Measurements from ENCODE around the gene ARMH2.
"Not testable (repeated sequence)": the region's sequence is repeated elsewhere in the genome, so short reads cannot be mapped to it uniquely, and the experiment has no call there.

ARMH2 gene

GRCh38 chr6:24818346-24818745, 19.6 kb upstream of the ARMH2 start:
- DNase-seq (ENCODE audit: low read depth in 3 of 3), result no peak

GRCh38 chr6:24809728-24810127, 11.0 kb upstream of the ARMH2 start:
- DNase-seq (ENCODE audit: low read depth in 3 of 3), result no peak

GRCh38 chr6:24807584-24807983, 8.9 kb upstream of the ARMH2 start:
- no peak for DNase-seq (ENCODE audit: low read depth in 3 of 3)

- DNase-seq (ENCODE audit: low read depth in 3 of 3), result no peak
Measured at GRCh38 chr6:24802271-24803059, 3.7 kb upstream of the ARMH2 start.

- DNase-seq (ENCODE audit: low read depth in 3 of 3), result no peak
Measured at GRCh38 chr6:24799541-24799915, 811 bp upstream of the ARMH2 start.

- no peak for DNase-seq (ENCODE audit: low read depth in 3 of 3)
Measured at GRCh38 chr6:24797596-24798216, 1.0 kb downstream of the ARMH2 start.

- DNase-seq (ENCODE audit: low read depth in 3 of 3), result peak in 1 of 3 experiments; percentile 13
Measured at GRCh38 chr6:24796616-24797290, 2.0 kb downstream of the ARMH2 start.

- DNase-seq (ENCODE audit: low read depth in 3 of 3), result no peak
Measured at GRCh38 chr6:24795106-24795505, 3.6 kb downstream of the ARMH2 start.

GRCh38 chr6:24788031-24788665, 10.6 kb downstream of the ARMH2 start:
- DNase-seq (ENCODE audit: low read depth in 3 of 3), result no peak

- no peak for DNase-seq (ENCODE audit: low read depth in 3 of 3)
Measured at GRCh38 chr6:24780206-24780605, 18.5 kb downstream of the ARMH2 start.

- no peak for DNase-seq (ENCODE audit: low read depth in 3 of 3)
Measured at GRCh38 chr6:24779416-24780016, 19.2 kb downstream of the ARMH2 start.

- DNase-seq (ENCODE audit: low read depth in 3 of 3), result no peak
Measured at GRCh38 chr6:24778878-24779277, 19.8 kb downstream of the ARMH2 start.

GRCh38 chr6:24778121-24778520, 20.6 kb downstream of the ARMH2 start:
- no peak for DNase-seq (ENCODE audit: low read depth in 3 of 3)

- DNase-seq (ENCODE audit: low read depth in 3 of 3), result no peak
Measured at GRCh38 chr6:24777227-24777626, 21.5 kb downstream of the ARMH2 start.

GRCh38 chr6:24775520-24776058, 23.1 kb downstream of the ARMH2 start:
- DNase-seq (ENCODE audit: low read depth in 3 of 3), result peak in 1 of 3 experiments; percentile 33

- DNase-seq (ENCODE audit: low read depth in 3 of 3), result peak; percentile 96 to 99 (median 96)
Measured at GRCh38 chr6:24774696-24775519, 23.8 kb downstream of the ARMH2 start, which contains the start of gene GMNN. TSS of gene GMNN (plus strand) at chr6:24774937. CDS start at chr6:24777247, 2,310 bp downstream.

GRCh38 chr6:24768361-24768760, 30.4 kb downstream of the ARMH2 start:
- DNase-seq (ENCODE audit: low read depth in 3 of 3), result no peak

GRCh38 chr6:24766680-24767462, 31.8 kb downstream of the ARMH2 start:
- DNase-seq (ENCODE audit: low read depth in 3 of 3), result no peak

- not testable (repeated sequence) for DNase-seq (ENCODE audit: low read depth in 3 of 3)
Measured at GRCh38 chr6:24765968-24766367, 32.7 kb downstream of the ARMH2 start.
